ENCODE results near the gene TMTC2. TPM values are rescaled to one million over a fixed set of nuclear protein-coding genes. Genes with fewer than 3 reads are reported as not detected.

Gene TMTC2
- total RNA-seq, 1 donor from 2014 or later: 2.2 TPM

DNA sequence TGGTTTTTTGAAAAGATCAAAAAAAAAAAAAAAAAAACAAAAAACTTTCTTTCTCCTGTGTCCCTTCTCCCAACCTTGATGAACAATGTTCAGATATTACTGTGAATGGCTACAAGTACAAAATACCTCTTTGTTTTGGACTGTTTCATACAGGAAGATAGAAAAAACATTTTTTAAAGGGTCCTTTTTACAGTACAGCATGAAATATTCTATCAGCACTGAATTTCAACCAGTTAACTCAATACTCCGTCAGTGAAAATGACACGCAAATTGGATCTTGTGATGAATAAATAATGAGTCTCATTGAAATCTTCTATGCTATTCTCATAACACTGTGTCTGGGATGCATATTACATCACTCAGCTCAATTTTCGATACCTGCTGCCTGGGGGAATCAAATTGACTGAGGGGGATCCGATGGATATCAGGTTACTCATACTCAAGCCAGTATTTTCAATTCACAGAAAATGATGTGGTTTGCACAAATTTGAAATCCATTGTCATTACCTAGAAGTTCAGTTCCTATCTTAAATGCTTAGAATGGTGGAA lies 179.6 kb downstream of the TMTC2 start:
- no peak for ATAC-seq (ENCODE audit: low read depth)
- H3K27me3 Mint-ChIP-seq: no peaks in the 10 kb centered on the region
- no peaks in the 10 kb centered on the region for H3K36me3 Mint-ChIP-seq (ENCODE audit: low read depth)
- TF ChIP-seq, protein P1, sequence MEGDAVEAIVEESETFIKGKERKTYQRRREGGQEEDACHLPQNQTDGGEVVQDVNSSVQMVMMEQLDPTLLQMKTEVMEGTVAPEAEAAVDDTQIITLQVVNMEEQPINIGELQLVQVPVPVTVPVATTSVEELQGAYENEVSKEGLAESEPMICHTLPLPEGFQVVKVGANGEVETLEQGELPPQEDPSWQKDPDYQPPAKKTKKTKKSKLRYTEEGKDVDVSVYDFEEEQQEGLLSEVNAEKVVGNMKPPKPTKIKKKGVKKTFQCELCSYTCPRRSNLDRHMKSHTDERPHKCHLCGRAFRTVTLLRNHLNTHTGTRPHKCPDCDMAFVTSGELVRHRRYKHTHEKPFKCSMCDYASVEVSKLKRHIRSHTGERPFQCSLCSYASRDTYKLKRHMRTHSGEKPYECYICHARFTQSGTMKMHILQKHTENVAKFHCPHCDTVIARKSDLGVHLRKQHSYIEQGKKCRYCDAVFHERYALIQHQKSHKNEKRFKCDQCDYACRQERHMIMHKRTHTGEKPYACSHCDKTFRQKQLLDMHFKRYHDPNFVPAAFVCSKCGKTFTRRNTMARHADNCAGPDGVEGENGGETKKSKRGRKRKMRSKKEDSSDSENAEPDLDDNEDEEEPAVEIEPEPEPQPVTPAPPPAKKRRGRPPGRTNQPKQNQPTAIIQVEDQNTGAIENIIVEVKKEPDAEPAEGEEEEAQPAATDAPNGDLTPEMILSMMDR (IDR thresholded peaks at IDR 0.05): no peak
- DNase-seq: no peak
- peaks cover 4% of the 10 kb centered on the region for H3K4me1 Mint-ChIP-seq
- no peak overlapping the region for H3K27ac Mint-ChIP-seq
- H3K4me3 Mint-ChIP-seq: no peak overlapping the region
- peaks cover 6% of the 10 kb centered on the region for H3K9me3 Mint-ChIP-seq
- intact Hi-C loops (cut with micrococcal nuclease): no loop called here
- POLR2A ChIA-PET: no interaction called here
- CTCF ChIA-PET: no interaction called here

DNA sequence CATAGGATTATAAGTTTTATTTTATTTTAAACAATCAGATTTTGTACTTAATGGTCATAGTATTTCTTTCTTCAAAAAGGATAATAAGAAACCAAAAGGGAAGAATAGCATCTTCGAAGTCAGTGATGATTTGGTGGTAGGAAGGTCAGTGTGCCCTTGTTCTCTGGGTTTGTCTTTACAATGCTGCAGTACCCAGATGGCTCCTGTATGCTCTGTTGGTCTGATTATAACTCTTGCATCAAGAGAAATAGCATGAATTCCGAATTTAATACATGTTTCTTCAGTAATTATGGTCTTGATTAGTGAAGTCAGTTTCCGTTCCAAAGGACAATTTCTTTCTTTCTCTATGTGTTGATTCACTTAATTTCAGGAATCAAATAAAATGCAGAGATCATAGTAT lies 180.2 kb downstream of the TMTC2 start:
- H3K9me3 Mint-ChIP-seq: peaks cover 6% of the 10 kb centered on the region
- no peak for ATAC-seq (ENCODE audit: low read depth)
- ChIA-PET POLR2A (no interaction called here), CTCF (no interaction called here)
- TF ChIP-seq, protein P1 (IDR thresholded peaks at IDR 0.05): no peak
- DNase-seq: no peak
- H3K4me3 Mint-ChIP-seq: no peak overlapping the region
- intact Hi-C loops (cut with micrococcal nuclease): no loop called here
- no peaks in the 10 kb centered on the region for H3K36me3 Mint-ChIP-seq (ENCODE audit: low read depth)
- H3K27ac Mint-ChIP-seq: no peak overlapping the region
- H3K4me1 Mint-ChIP-seq: peaks cover 4% of the 10 kb centered on the region
- no peaks in the 10 kb centered on the region for H3K27me3 Mint-ChIP-seq

DNA sequence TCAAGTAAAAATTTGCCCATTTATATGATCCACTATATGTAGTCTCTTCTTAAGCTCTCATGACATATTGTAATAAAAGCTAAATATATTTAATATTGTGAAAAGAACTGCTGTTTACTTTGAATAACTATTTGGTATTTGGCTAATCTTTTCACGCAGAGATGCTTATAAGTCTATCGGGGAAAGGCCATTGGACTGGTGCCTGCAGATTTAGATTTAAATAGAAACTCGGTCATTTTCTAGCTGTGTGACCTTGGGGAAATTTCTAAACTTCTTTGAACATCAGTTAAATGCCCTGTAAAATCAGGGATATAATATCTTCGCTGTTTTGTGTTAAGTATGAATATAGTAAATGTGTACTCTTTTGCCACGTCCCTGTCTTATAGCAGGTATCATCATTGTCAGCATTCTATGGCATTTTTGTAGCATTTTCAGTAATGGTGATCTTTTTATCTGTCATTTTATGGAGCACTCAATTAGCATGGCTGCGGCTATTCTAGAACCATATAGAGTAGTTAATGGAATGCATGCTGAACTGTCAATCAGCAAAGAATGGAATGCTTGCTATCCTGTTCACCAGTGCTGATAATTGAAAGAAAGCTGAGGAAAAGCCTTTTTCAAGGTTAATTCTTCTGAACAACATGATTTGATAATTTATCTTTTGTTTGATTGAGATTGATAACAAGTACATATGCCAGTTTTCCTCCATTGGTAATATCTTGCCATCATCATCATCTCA lies 181.2 kb downstream of the TMTC2 start:
- intact Hi-C loops (cut with micrococcal nuclease): no loop called here
- ChIA-PET CTCF (no interaction called here), POLR2A (no interaction called here)
- H3K9me3 Mint-ChIP-seq: peaks cover 6% of the 10 kb centered on the region
- no peak overlapping the region for H3K27ac Mint-ChIP-seq
- H3K4me3 Mint-ChIP-seq: no peak overlapping the region
- peaks cover 4% of the 10 kb centered on the region for H3K4me1 Mint-ChIP-seq
- DNase-seq (no peak), ATAC-seq (ENCODE audit: low read depth) (no peak)
- TF ChIP-seq, protein P1 (IDR thresholded peaks at IDR 0.05): no peak
- no peaks in the 10 kb centered on the region for H3K27me3 Mint-ChIP-seq
- H3K36me3 Mint-ChIP-seq (ENCODE audit: low read depth): no peaks in the 10 kb centered on the region

DNA sequence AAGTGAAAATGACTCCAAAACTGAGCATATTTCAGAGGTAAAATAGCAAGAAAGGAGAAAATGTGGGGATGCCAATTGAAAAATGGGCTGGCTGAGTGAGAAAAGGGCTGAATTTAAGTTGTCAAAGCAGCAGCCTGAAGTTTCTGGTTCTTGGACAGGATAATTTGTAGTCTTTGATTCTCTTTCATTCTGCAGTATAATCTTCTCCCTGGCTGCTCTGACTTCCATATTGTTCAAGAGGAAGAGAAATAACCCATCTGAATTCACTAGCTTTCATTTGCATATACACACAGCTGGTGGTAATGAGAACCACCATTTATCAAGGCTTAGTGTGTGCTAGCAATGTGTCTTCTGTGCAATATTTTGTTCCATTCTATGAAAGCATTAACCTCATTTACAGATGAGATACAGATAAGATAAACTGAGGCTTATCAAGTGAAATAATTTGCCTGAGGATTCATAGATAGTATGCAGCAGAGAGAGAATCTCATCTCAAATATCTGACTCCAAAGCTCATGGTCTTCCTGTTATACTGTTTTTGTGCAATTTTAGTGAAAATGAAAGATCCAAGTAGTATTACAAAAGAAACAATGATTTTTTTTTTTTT lies 184.2 kb downstream of the TMTC2 start:
- intact Hi-C loops (cut with micrococcal nuclease): no loop called here
- DNase-seq (no peak), ATAC-seq (ENCODE audit: low read depth) (no peak)
- ChIA-PET POLR2A (no interaction called here), CTCF (no interaction called here)
- Mint-ChIP-seq H3K4me3 (no peak overlapping the region), H3K9me3 (no peaks in the 10 kb centered on the region), H3K4me1 (peaks cover 4% of the 10 kb centered on the region), H3K36me3 (ENCODE audit: low read depth) (no peaks in the 10 kb centered on the region), H3K27ac (no peak overlapping the region), H3K27me3 (no peaks in the 10 kb centered on the region)
- TF ChIP-seq, protein P1 (IDR thresholded peaks at IDR 0.05): no peak

DNA sequence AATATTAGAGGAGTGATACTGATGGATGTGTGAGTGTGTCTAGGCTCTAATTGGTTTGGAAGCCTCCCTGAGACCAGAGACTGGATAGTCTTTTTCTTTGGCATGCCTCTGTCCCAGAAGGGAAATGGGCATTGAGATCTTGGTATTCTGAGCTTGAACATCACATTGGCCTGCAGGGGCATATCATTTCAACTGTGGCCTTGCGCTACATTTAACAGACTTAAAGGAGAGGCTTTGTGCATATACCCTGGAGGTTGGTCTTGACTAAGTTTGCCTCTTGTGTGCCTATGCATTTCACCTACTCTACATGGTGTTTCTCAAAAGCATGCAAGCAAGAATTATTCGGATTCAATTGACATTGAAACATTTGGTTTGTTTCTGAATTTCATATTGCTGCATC lies 185.4 kb downstream of the TMTC2 start:
- Mint-ChIP-seq H3K4me1 (peaks cover 4% of the 10 kb centered on the region), H3K36me3 (ENCODE audit: low read depth) (no peaks in the 10 kb centered on the region), H3K9me3 (no peaks in the 10 kb centered on the region), H3K4me3 (no peak overlapping the region), H3K27ac (no peak overlapping the region), H3K27me3 (no peaks in the 10 kb centered on the region)
- TF ChIP-seq, protein P1 (IDR thresholded peaks at IDR 0.05): no peak
- intact Hi-C loops (cut with micrococcal nuclease): no loop called here
- ATAC-seq (ENCODE audit: low read depth): no peak
- DNase-seq: no peak
- ChIA-PET CTCF (no interaction called here), POLR2A (no interaction called here)

Data from activated B cell treated with CpG ODN at 0.5 μM for 24 hours (primary cell).